Measurements from ENCODE around the gene UBASH3A. TPM values are rescaled to one million over a fixed set of nuclear protein-coding genes. Genes with fewer than 3 reads are reported as not detected.

The UBASH3A gene
- total and polyA plus RNA-seq, 9 donors, result 0.15 to 0.85 (median 0.24) TPM; not detected in 2

DNA sequence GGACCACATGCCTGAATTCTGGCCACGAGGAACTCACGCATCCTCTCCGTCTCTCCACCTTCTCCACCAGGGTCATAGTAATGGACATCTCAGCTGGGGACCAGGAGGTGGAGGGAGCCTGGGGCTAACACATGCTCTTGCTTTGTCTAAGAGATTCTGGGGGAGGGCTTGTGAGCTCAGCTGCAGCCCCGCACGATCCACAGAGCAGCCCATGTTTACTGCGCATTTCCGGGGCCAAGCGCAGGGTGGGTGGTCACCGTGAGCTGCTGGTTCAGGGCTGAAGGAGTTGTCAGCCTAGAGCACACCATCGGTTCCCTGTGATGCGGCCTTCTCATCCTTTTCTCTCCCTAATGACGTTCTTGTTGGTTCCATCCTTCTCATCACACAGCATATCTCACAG is 45.4 kb upstream of the UBASH3A start:
- H3K9me3 ChIP-seq, result peaks cover 0 to 5% of the 10 kb centered on the region in 2 donors
- TF ChIP-seq CTCF (IDR thresholded peaks at IDR 0.05), result no peak
- TF ChIP-seq POLR2A (IDR thresholded peaks at IDR 0.05), result no peak
- TF ChIP-seq EP300 (IDR thresholded peaks at IDR 0.05), result no peak
- 88 to 92% (median 90%) methylated on average over 12 of the region's 12 CpGs for WGBS, 3 donors
- no peak for DNase-seq
- no peaks in the 10 kb centered on the region for H3K4me1 ChIP-seq (ENCODE audit: insufficient read depth)
- H3K4me3 ChIP-seq, result no peak overlapping the region
- intact Hi-C loops (cut with DNase I), result no loop called here
- no peaks in the 10 kb centered on the region for H3K27me3 ChIP-seq
- no peaks in the 10 kb centered on the region for H3K36me3 ChIP-seq
- H3K27ac ChIP-seq, result no peak overlapping the region

- no peak for DNase-seq
- Histone ChIP-seq H3K9me3 (peaks cover 0 to 5% of the 10 kb centered on the region in 2 donors), H3K4me1 (ENCODE audit: insufficient read depth) (no peaks in the 10 kb centered on the region), H3K27ac (no peak overlapping the region), H3K36me3 (no peaks in the 10 kb centered on the region), H3K4me3 (no peak overlapping the region), H3K27me3 (no peaks in the 10 kb centered on the region)
- TF ChIP-seq POLR2A (IDR thresholded peaks at IDR 0.05), result no peak
- TF ChIP-seq CTCF (IDR thresholded peaks at IDR 0.05), result no peak
- TF ChIP-seq EP300 (IDR thresholded peaks at IDR 0.05), result no peak
- WGBS, 3 donors, result 83 to 85% (median 85%) methylated on average over 13 of the region's 13 CpGs
- intact Hi-C loops (cut with DNase I), result no loop called here
These were observed 44.8 kb upstream of the UBASH3A start for GRCh38 chr21:42358937-42359336.

DNA sequence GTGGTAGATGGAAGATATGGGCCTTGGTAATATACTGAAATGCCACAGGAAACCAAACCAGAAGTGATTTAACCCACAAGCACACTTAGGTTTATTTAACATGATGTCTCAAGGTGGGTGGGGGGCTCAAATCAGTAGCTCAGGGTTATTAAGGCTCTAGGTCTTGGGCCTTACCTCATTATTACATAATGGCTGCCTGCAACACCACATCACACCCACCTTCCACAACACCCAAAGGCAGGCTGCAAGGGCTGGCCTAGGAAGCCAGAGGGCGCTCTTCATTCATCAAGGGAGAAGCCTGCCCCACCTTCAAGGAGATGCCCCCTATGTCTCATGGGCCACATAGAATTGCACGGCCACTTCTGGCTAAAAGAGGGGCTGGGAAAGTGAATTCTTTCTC is 43.4 kb upstream of the UBASH3A start:
- no peak overlapping the region for H3K4me3 ChIP-seq
- H3K36me3 ChIP-seq, result no peaks in the 10 kb centered on the region
- no peak for DNase-seq
- no peak overlapping the region for H3K27ac ChIP-seq
- intact Hi-C loops (cut with DNase I), result no loop called here
- no peaks in the 10 kb centered on the region for H3K27me3 ChIP-seq
- TF ChIP-seq EP300 (IDR thresholded peaks at IDR 0.05), result no peak
- no peak for TF ChIP-seq POLR2A (IDR thresholded peaks at IDR 0.05)
- TF ChIP-seq CTCF (IDR thresholded peaks at IDR 0.05), result no peak
- H3K4me1 ChIP-seq (ENCODE audit: insufficient read depth), result no peaks in the 10 kb centered on the region
- peaks cover 0 to 5% of the 10 kb centered on the region in 2 donors for H3K9me3 ChIP-seq
- WGBS, 3 donors, result 58 to 71% (median 71%) methylated on average over 2 of the region's 2 CpGs

DNA sequence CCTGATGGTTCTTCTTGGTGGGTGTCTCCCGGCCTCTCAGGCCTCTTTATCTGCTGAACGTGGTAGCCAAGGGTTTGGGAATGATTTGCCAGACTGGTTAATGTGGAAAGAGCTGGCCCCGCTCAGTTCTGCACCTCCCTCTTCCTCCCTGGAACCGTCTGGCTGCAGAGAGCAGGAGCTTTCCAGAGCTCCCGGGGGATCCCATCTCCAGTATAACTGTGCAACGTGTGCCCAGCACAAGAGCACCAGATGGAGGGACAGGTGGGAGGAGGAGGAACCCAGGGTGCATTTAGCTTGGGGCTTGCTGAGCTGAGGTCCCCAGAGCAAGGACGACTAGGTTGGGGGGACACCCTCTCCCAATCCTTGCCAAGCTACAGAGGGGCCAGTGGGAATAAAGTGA is 42.4 kb upstream of the UBASH3A start:
- Histone ChIP-seq H3K9me3 (peaks cover 0 to 5% of the 10 kb centered on the region in 2 donors), H3K27ac (no peak overlapping the region), H3K27me3 (no peaks in the 10 kb centered on the region), H3K4me1 (ENCODE audit: insufficient read depth) (no peaks in the 10 kb centered on the region), H3K36me3 (no peaks in the 10 kb centered on the region), H3K4me3 (no peak overlapping the region)
- TF ChIP-seq POLR2A (IDR thresholded peaks at IDR 0.05), result no peak
- TF ChIP-seq EP300 (IDR thresholded peaks at IDR 0.05), result no peak
- TF ChIP-seq CTCF (IDR thresholded peaks at IDR 0.05), result no peak
- DNase-seq, result no peak
- intact Hi-C loops (cut with DNase I), result no loop called here
- WGBS, 3 donors, result 24 to 37% (median 25%) methylated on average over 7 of the region's 7 CpGs
